Measurements from ENCODE around the gene SUPT4H1.

Gene SUPT4H1

DNA sequence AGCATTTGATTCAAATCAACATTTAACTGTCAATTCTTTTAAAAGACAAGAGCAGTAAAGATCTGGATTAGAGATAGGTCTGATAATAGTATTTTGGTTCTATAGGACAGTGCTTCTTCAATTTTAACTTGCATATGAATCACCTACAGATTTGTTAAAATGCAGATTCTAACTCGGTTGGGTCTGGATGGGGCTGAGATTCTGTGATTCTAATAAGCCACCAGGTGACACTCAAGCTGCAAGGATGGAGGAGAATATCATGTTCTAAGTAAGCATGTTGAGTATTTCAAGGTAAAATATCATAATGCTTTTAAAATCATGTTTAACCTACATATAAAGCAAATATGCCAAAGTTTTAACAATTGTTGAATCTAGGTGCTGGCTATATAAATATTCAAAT lies 39.2 kb downstream of the SUPT4H1 start:
- Histone ChIP-seq H3K4me1 (ENCODE audit: control insufficient read depth in 1 of 2, insufficient read depth in 2 of 2, low read length in 2 of 2) (peaks cover 3 to 7% of the 10 kb centered on the region in 2 donors), H3K4me3 (ENCODE audit: low read depth in 1 of 2, low read length in 2 of 2) (no peak overlapping the region), H3K27ac (ENCODE audit: low read depth, low read length) (no peak overlapping the region), H3K27me3 (ENCODE audit: control insufficient read depth in 1 of 2, insufficient read depth in 2 of 2, low read length in 2 of 2) (no peaks in the 10 kb centered on the region), H3K9me3 (ENCODE audit: control insufficient read depth in 1 of 2, low read length in 2 of 2) (no peaks in the 10 kb centered on the region), H3K36me3 (ENCODE audit: control insufficient read depth in 1 of 2, insufficient read depth in 2 of 2, low read length in 2 of 2) (no peaks in the 10 kb centered on the region), H3K9ac (ENCODE audit: low read depth in 1 of 2, low read length in 2 of 2) (no peak overlapping the region)

DNA sequence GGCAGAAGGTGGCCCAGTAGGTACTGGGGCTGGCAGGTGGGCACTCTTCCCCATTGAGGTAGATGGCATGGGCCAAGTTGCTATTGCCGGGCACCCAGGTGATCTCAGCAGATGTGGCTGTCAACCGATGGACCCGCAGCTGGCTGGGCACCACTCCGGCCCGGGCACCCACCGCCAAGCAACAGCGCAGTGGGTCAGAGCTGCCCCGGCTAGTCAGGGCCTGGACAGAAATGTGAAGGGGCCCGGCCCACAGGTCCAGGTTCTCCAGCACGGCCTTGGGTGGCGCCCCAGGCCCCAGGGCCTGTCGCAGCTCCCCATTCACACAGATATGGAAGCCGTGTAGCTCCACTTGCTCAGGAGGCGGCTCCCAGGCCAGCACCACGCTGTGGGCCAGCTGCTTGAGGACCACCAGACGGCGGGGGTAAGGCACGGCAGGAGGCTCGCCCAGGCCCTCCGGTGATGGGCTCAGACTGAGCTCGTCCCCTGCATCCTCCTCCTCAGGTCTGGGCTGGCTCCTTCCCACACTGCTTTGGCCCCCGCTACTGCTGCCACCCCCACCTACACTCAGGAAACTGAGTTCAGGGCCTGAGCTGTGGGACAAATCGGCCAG lies 39.9 kb downstream of the SUPT4H1 start:
- Histone ChIP-seq H3K27ac (ENCODE audit: low read depth, low read length) (no peak overlapping the region), H3K4me3 (ENCODE audit: low read depth in 1 of 2, low read length in 2 of 2) (no peak overlapping the region), H3K4me1 (ENCODE audit: control insufficient read depth in 1 of 2, insufficient read depth in 2 of 2, low read length in 2 of 2) (peaks cover 0 to under 1% of the 10 kb centered on the region in 2 donors), H3K9ac (ENCODE audit: low read depth in 1 of 2, low read length in 2 of 2) (no peak overlapping the region), H3K9me3 (ENCODE audit: control insufficient read depth in 1 of 2, low read length in 2 of 2) (no peaks in the 10 kb centered on the region), H3K27me3 (ENCODE audit: control insufficient read depth in 1 of 2, insufficient read depth in 2 of 2, low read length in 2 of 2) (no peaks in the 10 kb centered on the region), H3K36me3 (ENCODE audit: control insufficient read depth in 1 of 2, insufficient read depth in 2 of 2, low read length in 2 of 2) (no peaks in the 10 kb centered on the region)

DNA sequence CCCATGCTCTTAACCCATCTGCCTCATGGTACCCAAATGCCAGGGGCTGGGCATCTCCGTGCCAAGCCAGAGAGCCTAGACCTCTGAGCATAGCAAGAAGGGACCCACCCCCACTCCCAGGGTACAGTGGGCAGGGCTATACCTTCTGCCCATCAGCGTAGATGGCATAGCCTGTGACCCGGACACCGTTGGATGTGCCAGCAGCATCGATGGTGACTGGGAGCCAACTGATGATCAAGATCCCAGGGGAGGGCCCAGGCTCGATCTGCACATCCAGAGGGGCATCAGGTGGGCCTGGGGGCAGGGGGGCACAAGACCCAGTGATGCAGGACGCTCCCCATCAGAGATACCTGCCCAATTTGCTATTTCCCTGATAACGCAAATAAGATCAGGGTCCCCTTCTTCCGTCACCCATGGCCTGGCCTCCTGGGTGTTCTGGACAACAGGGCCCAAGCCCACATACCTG lies 40.5 kb downstream of the SUPT4H1 start:
- H3K9me3 ChIP-seq (ENCODE audit: control insufficient read depth in 1 of 2, low read length in 2 of 2): no peaks in the 10 kb centered on the region
- no peak overlapping the region for H3K4me3 ChIP-seq (ENCODE audit: low read depth in 1 of 2, low read length in 2 of 2)
- no peaks in the 10 kb centered on the region for H3K4me1 ChIP-seq (ENCODE audit: control insufficient read depth in 1 of 2, insufficient read depth in 2 of 2, low read length in 2 of 2)
- H3K36me3 ChIP-seq (ENCODE audit: control insufficient read depth in 1 of 2, insufficient read depth in 2 of 2, low read length in 2 of 2): no peaks in the 10 kb centered on the region
- no peak overlapping the region for H3K27ac ChIP-seq (ENCODE audit: low read depth, low read length)
- no peaks in the 10 kb centered on the region for H3K27me3 ChIP-seq (ENCODE audit: control insufficient read depth in 1 of 2, insufficient read depth in 2 of 2, low read length in 2 of 2)
- no peak overlapping the region for H3K9ac ChIP-seq (ENCODE audit: low read depth in 1 of 2, low read length in 2 of 2)

GRCh38 chr17:58310511-58311428 lies 41.2 kb downstream of the SUPT4H1 start:
- Histone ChIP-seq H3K27me3 (ENCODE audit: control insufficient read depth in 1 of 2, insufficient read depth in 2 of 2, low read length in 2 of 2) (no peaks in the 10 kb centered on the region), H3K9ac (ENCODE audit: low read depth in 1 of 2, low read length in 2 of 2) (no peak overlapping the region), H3K9me3 (ENCODE audit: control insufficient read depth in 1 of 2, low read length in 2 of 2) (no peaks in the 10 kb centered on the region), H3K4me3 (ENCODE audit: low read depth in 1 of 2, low read length in 2 of 2) (no peak overlapping the region), H3K36me3 (ENCODE audit: control insufficient read depth in 1 of 2, insufficient read depth in 2 of 2, low read length in 2 of 2) (no peaks in the 10 kb centered on the region), H3K27ac (ENCODE audit: low read depth, low read length) (no peak overlapping the region), H3K4me1 (ENCODE audit: control insufficient read depth in 1 of 2, insufficient read depth in 2 of 2, low read length in 2 of 2) (no peaks in the 10 kb centered on the region)

- Histone ChIP-seq H3K9me3 (ENCODE audit: control insufficient read depth in 1 of 2, low read length in 2 of 2) (no peaks in the 10 kb centered on the region), H3K27ac (ENCODE audit: low read depth, low read length) (no peak overlapping the region), H3K4me1 (ENCODE audit: control insufficient read depth in 1 of 2, insufficient read depth in 2 of 2, low read length in 2 of 2) (no peaks in the 10 kb centered on the region), H3K36me3 (ENCODE audit: control insufficient read depth in 1 of 2, insufficient read depth in 2 of 2, low read length in 2 of 2) (no peaks in the 10 kb centered on the region), H3K4me3 (ENCODE audit: low read depth in 1 of 2, low read length in 2 of 2) (no peak overlapping the region), H3K9ac (ENCODE audit: low read depth in 1 of 2, low read length in 2 of 2) (no peak overlapping the region), H3K27me3 (ENCODE audit: control insufficient read depth in 1 of 2, insufficient read depth in 2 of 2, low read length in 2 of 2) (no peaks in the 10 kb centered on the region)
Measured at GRCh38 chr17:58309918-58310259, 42.1 kb downstream of the SUPT4H1 start.

- no peaks in the 10 kb centered on the region for H3K27me3 ChIP-seq (ENCODE audit: control insufficient read depth in 1 of 2, insufficient read depth in 2 of 2, low read length in 2 of 2)
- H3K4me1 ChIP-seq (ENCODE audit: control insufficient read depth in 1 of 2, insufficient read depth in 2 of 2, low read length in 2 of 2): no peaks in the 10 kb centered on the region
- no peak overlapping the region for H3K4me3 ChIP-seq (ENCODE audit: low read depth in 1 of 2, low read length in 2 of 2)
- no peak overlapping the region for H3K9ac ChIP-seq (ENCODE audit: low read depth in 1 of 2, low read length in 2 of 2)
- no peaks in the 10 kb centered on the region for H3K9me3 ChIP-seq (ENCODE audit: control insufficient read depth in 1 of 2, low read length in 2 of 2)
- H3K36me3 ChIP-seq (ENCODE audit: control insufficient read depth in 1 of 2, insufficient read depth in 2 of 2, low read length in 2 of 2): no peaks in the 10 kb centered on the region
- H3K27ac ChIP-seq (ENCODE audit: low read depth, low read length): no peak overlapping the region
Measured at GRCh38 chr17:58308985-58309917, 42.8 kb downstream of the SUPT4H1 start.

DNA sequence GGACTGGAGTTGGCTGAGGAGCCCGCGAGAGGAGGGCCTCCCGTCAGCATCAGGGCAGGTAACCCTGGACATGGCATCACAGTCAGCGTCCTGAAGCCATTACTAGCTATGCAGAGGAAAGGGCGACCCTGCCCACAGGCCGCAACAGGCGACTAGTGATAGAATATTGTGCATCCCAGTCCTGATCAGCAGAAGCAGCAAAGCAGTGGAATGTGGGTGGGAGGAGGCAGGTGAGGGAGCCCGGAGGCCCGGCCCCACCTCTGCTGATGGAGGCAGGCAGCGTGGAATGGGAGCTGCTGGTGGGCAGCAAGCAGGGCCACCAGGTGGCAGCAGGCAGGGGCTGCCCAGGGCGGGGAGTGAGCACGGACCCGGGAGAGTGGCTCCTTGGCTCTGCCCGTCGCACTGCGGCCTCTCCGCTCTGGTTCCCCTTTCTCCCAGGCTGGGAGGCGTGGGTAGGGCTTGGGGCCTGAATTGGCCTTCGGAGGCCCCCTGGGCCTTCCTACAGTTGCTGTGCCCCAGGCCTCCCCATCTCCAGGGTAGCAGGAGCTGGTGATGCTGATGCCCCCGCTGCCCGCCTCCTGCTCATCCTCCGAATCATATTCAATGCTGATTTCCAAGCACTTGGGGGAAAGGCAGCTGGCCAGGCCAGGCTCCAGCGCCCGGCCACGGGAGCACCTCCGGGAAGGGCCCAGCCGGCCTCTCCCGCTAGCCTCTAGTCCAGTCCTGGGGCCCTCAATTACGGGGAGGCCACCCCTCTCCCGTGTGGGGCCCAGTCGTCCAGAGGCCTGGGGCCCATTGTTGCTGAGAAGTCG lies 43.6 kb downstream of the SUPT4H1 start:
- Histone ChIP-seq H3K27me3 (ENCODE audit: control insufficient read depth in 1 of 2, insufficient read depth in 2 of 2, low read length in 2 of 2) (no peaks in the 10 kb centered on the region), H3K27ac (ENCODE audit: low read depth, low read length) (no peak overlapping the region), H3K9me3 (ENCODE audit: control insufficient read depth in 1 of 2, low read length in 2 of 2) (no peaks in the 10 kb centered on the region), H3K36me3 (ENCODE audit: control insufficient read depth in 1 of 2, insufficient read depth in 2 of 2, low read length in 2 of 2) (no peaks in the 10 kb centered on the region), H3K4me1 (ENCODE audit: control insufficient read depth in 1 of 2, insufficient read depth in 2 of 2, low read length in 2 of 2) (no peaks in the 10 kb centered on the region), H3K4me3 (ENCODE audit: low read depth in 1 of 2, low read length in 2 of 2) (no peak overlapping the region), H3K9ac (ENCODE audit: low read depth in 1 of 2, low read length in 2 of 2) (no peak overlapping the region)

GRCh38 chr17:58307468-58308172 lies 44.4 kb downstream of the SUPT4H1 start:
- Histone ChIP-seq H3K4me1 (ENCODE audit: control insufficient read depth in 1 of 2, insufficient read depth in 2 of 2, low read length in 2 of 2) (no peaks in the 10 kb centered on the region), H3K36me3 (ENCODE audit: control insufficient read depth in 1 of 2, insufficient read depth in 2 of 2, low read length in 2 of 2) (no peaks in the 10 kb centered on the region), H3K9me3 (ENCODE audit: control insufficient read depth in 1 of 2, low read length in 2 of 2) (no peaks in the 10 kb centered on the region), H3K4me3 (ENCODE audit: low read depth in 1 of 2, low read length in 2 of 2) (no peak overlapping the region), H3K27me3 (ENCODE audit: control insufficient read depth in 1 of 2, insufficient read depth in 2 of 2, low read length in 2 of 2) (no peaks in the 10 kb centered on the region), H3K9ac (ENCODE audit: low read depth in 1 of 2, low read length in 2 of 2) (no peak overlapping the region), H3K27ac (ENCODE audit: low read depth, low read length) (no peak overlapping the region)
